HepG2 (cell line): ENCODE measurements around the gene DNASE1L2. TPM values are rescaled to one million over a fixed set of nuclear protein-coding genes. Genes with fewer than 3 reads are reported as not detected.

ENCODE experiments used
- ATAC-seq: fragments of 200-7000 bp; cut with Tn5 transposase; 3 replicates; pipeline ENCODE4 v1.9.1; 2020; ENCODE audit warnings: mild to moderate bottlenecking, moderate library complexity
- BruUV-seq: library from RNA; stranded (reverse); fragments of 400-500 nt; replicated peaks from 2 replicates; lab custom pipeline; 2021; lab: Mats Ljungman, UMichigan
- CTCF ChIA-PET: fragments of 300-600 bp; formaldehyde crosslinking; extraction: SDS; loops from one replicate; lab custom pipeline; 2021; ENCODE audit warnings: low total read pairs, inconsistent platforms, low intra/inter-chr PET ratio; lab: Yijun Ruan, JAX
- POLR2A ChIA-PET: fragments of 350-600 bp; sonication (Branson Sonifier 250); formaldehyde crosslinking; loops from one replicate; lab custom pipeline; 2020; ENCODE audit warnings: antibody characterized with exemption, inconsistent platforms; lab: Yijun Ruan, JAX
- DNase-seq: peaks from one replicate; pipeline ENCODE4 v3.0.0-alpha.2; 2015; ENCODE audit warnings: low spot score
- FAIRE-seq: peaks from 3 replicates; lab custom pipeline; 2011; peaks lifted over from hg19 to GRCh38; lab: Jason Lieb, UNC
- H2AFZ ChIP-seq: one replicate; pipeline ENCODE4 v1.6.1; 2011; ENCODE audit warnings: low read length, inconsistent platforms
- H3K27ac ChIP-seq: fragments of 300-600 bp; 3 replicates; pipeline ENCODE4 v1.8.0; 2011; ENCODE audit warnings: mixed run types, mild to moderate bottlenecking, mixed read lengths, low read length, inconsistent platforms; ENCODE audit not compliant: insufficient read depth; ENCODE audit errors: extremely low read length
- H3K27me3 ChIP-seq, 2 experiments: fragments of 200-600 bp in 1 of 2; 2 replicates in 1 of 2; 3 replicates in 1 of 2; pipeline versions ENCODE4 v1.6.0 to v1.8.0; 2011; ENCODE audit warnings: low read length in 2 of 2, mild to moderate bottlenecking in 2 of 2, moderate library complexity in 2 of 2, inconsistent platforms in 1 of 2; ENCODE audit not compliant: insufficient read depth in 2 of 2, control insufficient read depth in 1 of 2
- H3K36me3 ChIP-seq, 2 experiments: fragments of 200-600 bp in 1 of 2; replicated peaks in 1 of 2; 2 replicates in 1 of 2; 3 replicates in 1 of 2; pipeline versions ENCODE4 v1.5.1 to v1.8.0; 2011; ENCODE audit warnings: low read length in 2 of 2, inconsistent platforms in 1 of 2; ENCODE audit not compliant: insufficient read depth in 2 of 2, control insufficient read depth in 1 of 2
- H3K4me1 ChIP-seq: 2 replicates; pipeline ENCODE4 v1.5.1; 2012; ENCODE audit warnings: low read length, inconsistent platforms; ENCODE audit not compliant: insufficient read depth
- H3K4me2 ChIP-seq: 2 replicates; pipeline ENCODE4 v1.6.0; 2011; ENCODE audit warnings: low read depth, low read length, inconsistent platforms
- H3K4me3 ChIP-seq, 3 experiments: fragments of 200-600 bp in 1 of 3; sonication (generic), shearing (Covaris generic) in 1 of 3; replicated peaks in 1 of 3; 2 replicates each; pipeline ENCODE4 v1.5.1; 2011 to 2016; ENCODE audit warnings: low read length in 3 of 3, inconsistent platforms in 2 of 3, low read depth in 2 of 3, mild to moderate bottlenecking in 2 of 3, control low read depth in 1 of 3, mixed read lengths in 1 of 3; ENCODE audit not compliant: insufficient read depth in 1 of 3
- H3K79me2 ChIP-seq: one replicate; pipeline ENCODE4 v1.6.1; 2011; ENCODE audit warnings: low read length, inconsistent platforms; ENCODE audit not compliant: insufficient read depth
- H3K9ac ChIP-seq: 2 replicates; pipeline ENCODE4 v1.6.0; 2011; ENCODE audit warnings: mild to moderate bottlenecking, low read depth, low read length, inconsistent platforms; ENCODE audit not compliant: insufficient read depth
- H3K9me3 ChIP-seq: 2 replicates; pipeline ENCODE4 v1.5.1; 2012; ENCODE audit warnings: mild to moderate bottlenecking, low read length
- H4K20me1 ChIP-seq: 2 replicates; pipeline ENCODE4 v1.6.0; 2011; ENCODE audit warnings: inconsistent platforms, mild to moderate bottlenecking, low read length, moderate library complexity; ENCODE audit not compliant: insufficient read depth
- FOXK2 ChIP-seq: fragments of 450-650 bp; IDR thresholded peaks from 2 replicates; pipeline ENCODE4 v1.6.1; 2016
- GATAD1 ChIP-seq: IDR thresholded peaks from 2 replicates; pipeline ENCODE4 v1.6.1; 2016; ENCODE audit warnings: missing genetic modification reagents, missing compliant biosample characterization
- HMGA1 ChIP-seq: sonication (generic); formaldehyde crosslinking; conservative IDR thresholded peaks from 2 replicates; pipeline ENCODE4 v1.4.0; 2020; ENCODE audit warnings: missing genetic modification reagents
- KLF13 ChIP-seq: sonication (generic); formaldehyde crosslinking; IDR thresholded peaks from 2 replicates; pipeline ENCODE4 v1.4.0; 2020; ENCODE audit warnings: mild to moderate bottlenecking, missing genetic modification reagents
- NBN ChIP-seq: fragments of 450-650 bp; conservative IDR thresholded peaks from 2 replicates; pipeline ENCODE4 v1.6.1; 2017
- NFE2L2 ChIP-seq: fragments of 150-350 bp; IDR thresholded peaks from 2 replicates; pipeline ENCODE4 v1.6.1; 2014; ENCODE audit warnings: low read length
- PCBP1 ChIP-seq: fragments of 200-400 bp; formaldehyde crosslinking; IDR thresholded peaks from 2 replicates; pipeline ENCODE4 v1.6.1; 2017; ENCODE audit warnings: mild to moderate bottlenecking, low read depth, low read length, borderline replicate concordance
- PHF21A ChIP-seq: sonication (generic); formaldehyde crosslinking; IDR thresholded peaks from 2 replicates; pipeline ENCODE4 v1.5.0; 2020; ENCODE audit warnings: mild to moderate bottlenecking, missing genetic modification reagents
- POGZ ChIP-seq: sonication (generic); formaldehyde crosslinking; IDR thresholded peaks from 2 replicates; pipeline ENCODE4 v1.4.0; 2020; ENCODE audit warnings: mild to moderate bottlenecking, missing genetic modification reagents
- PRDM4 ChIP-seq: sonication (generic); formaldehyde crosslinking; IDR thresholded peaks from 2 replicates; pipeline ENCODE4 v1.9.0; 2021; ENCODE audit warnings: missing genetic modification reagents, borderline replicate concordance
- ZFP36L1 ChIP-seq: sonication (generic); formaldehyde crosslinking; IDR thresholded peaks from 2 replicates; pipeline ENCODE4 v1.8.0; 2022; ENCODE audit warnings: mild to moderate bottlenecking, missing genetic modification reagents, moderate library complexity
- ZNF160 ChIP-seq: sonication (generic); formaldehyde crosslinking; IDR thresholded peaks from 2 replicates; pipeline ENCODE4 v1.8.0; 2022; ENCODE audit warnings: mild to moderate bottlenecking, inconsistent platforms, missing genetic modification reagents
- ZNF207 ChIP-seq: fragments of 450-650 bp; IDR thresholded peaks from 2 replicates; pipeline ENCODE4 v1.6.1; 2016; ENCODE audit warnings: antibody characterized with exemption, borderline replicate concordance
- ZNF280B ChIP-seq: sonication (generic); formaldehyde crosslinking; IDR thresholded peaks from 2 replicates; pipeline ENCODE4 v1.5.0; 2020; ENCODE audit warnings: missing genetic modification reagents, mild to moderate bottlenecking, borderline replicate concordance
- ZNF292 ChIP-seq: sonication (generic); formaldehyde crosslinking; IDR thresholded peaks from 2 replicates; pipeline ENCODE4 v1.8.1; 2022; ENCODE audit warnings: mild to moderate bottlenecking, low read depth, missing genetic modification reagents, borderline replicate concordance
- ZNF576 ChIP-seq: sonication (generic); formaldehyde crosslinking; IDR thresholded peaks from 2 replicates; pipeline ENCODE4 v1.4.0; 2020; ENCODE audit warnings: mild to moderate bottlenecking, missing genetic modification reagents
- ZNF775 ChIP-seq: sonication (generic); formaldehyde crosslinking; IDR thresholded peaks from 2 replicates; pipeline ENCODE4 v1.4.0; 2020; ENCODE audit warnings: missing genetic modification reagents, mild to moderate bottlenecking, moderate library complexity, borderline replicate concordance
- WGBS: methylation state at CpG from one replicate; pipeline ENCODE4 v1.1.6; 2017; ENCODE audit warnings: low lambda C conversion rate; 5-methylcytosine and 5-hydroxymethylcytosine counted together
- in situ Hi-C: cut with HindIII; loops from 2 replicates; pipeline ENCODE4 v1.10.0; 2017; ENCODE audit warnings: low pct_unique_long_range_greater_than_20kb; ENCODE audit not compliant: extremely low pct_ligation_motif_present
- intact Hi-C: fragments of 100-400 bp; cut with micrococcal nuclease; formaldehyde crosslinking; loops from one replicate; pipeline ENCODE4 v1.10.0; 2022; ENCODE audit not compliant: unreplicated experiment
- polyA plus RNA-seq, 8 experiments: library from polyadenylated mRNA; depleted of rRNA in 3 of 8; stranded (reverse) in 7 of 8; unstranded in 1 of 8; fragments of >200 nt; fragmentation: Illumina TruSeq in 4 of 8; extraction: Trizol in 4 of 8; gene quantifications; 2 replicates each; pipeline versions ENCODE4 v1.2.1 to v1.2.3, GENCODE V29; 2011 to 2016; ENCODE audit warnings: low read depth in 4 of 8, missing spikeins in 1 of 8, mixed read lengths in 1 of 8; ENCODE audit not compliant: insufficient read depth in 1 of 8
- total RNA-seq, 5 experiments: library from RNA; depleted of rRNA; stranded (reverse); fragments of >200 nt; fragmentation: Illumina TruSeq; extraction: Trizol; gene quantifications; 2 replicates each; pipeline ENCODE4 v1.2.3, GENCODE V29; 2016; ENCODE audit warnings: low read depth in 1 of 5

The DNASE1L2 gene
- total and polyA plus RNA-seq, 2 of the 13 experiments (the other 11 are each of a cell fraction or from before 2014, with no cell fraction given), result 0.44 to 0.50 TPM

- no peak for TF ChIP-seq ZNF775 (CRISPR knock-in tag)
- no peak for TF ChIP-seq ZFP36L1
These were observed 26.3 kb upstream of the DNASE1L2 start (continued) for GRCh38 chr16:2210009-2210332.

GRCh38 chr16:2210386-2211365, 25.6 kb upstream of the DNASE1L2 start, which contains the start of gene BRICD5:
BRICD5 (minus strand) TSS chr16:2210863; CDS start chr16:2210833, 30 bp downstream.
- Histone ChIP-seq H4K20me1 (0 out of 2 replicates have a peak, but pooled peaks cover 3% of the 10 kb centered on the region), H3K27me3 (no peaks in the 10 kb centered on the region; a peak in 1 of 5 replicates), H3K36me3 (peaks cover 4 to 20% of the 10 kb centered on the region in 2 experiments; a peak in 4 of 5 replicates), H3K9me3 (no peaks in the 10 kb centered on the region), H3K27ac (peak within 1 kb of the TSS; percentile 59), H3K9ac (peak within 1 kb of the TSS; percentile 8; the same call in 1 of the 2 replicates), H3K4me3 (peak within 1 kb of the TSS in 1 of 3 experiments; percentile 30; a peak in 1 of 6 replicates), H2AFZ (no peak within 1 kb of the TSS), H3K79me2 (peaks cover 28% of the 10 kb centered on the region), H3K4me2 (peak within 1 kb of the TSS; percentile 63), H3K4me1 (peaks cover 52% of the 10 kb centered on the region)
- ATAC-seq (peak; percentile 32), FAIRE-seq (peak; percentile 63), DNase-seq (peak; percentile 76)
- 75% methylated on average over 3 of the region's 24 CpGs for WGBS
- POLR2A ChIA-PET, result interaction anchor here (1.3 to 1.4 kb wide), 3 partner anchors 16 to 56 kb away, joined by 3 to 6 read pairs (median 5); partner anchors contain the start of genes ECI1 and TRAF7
- in situ Hi-C loops (no loop called here), intact Hi-C loops (no loop called here)
- no TSS peak for BruUV-seq
- CTCF ChIA-PET, result no interaction called here
- TF ChIP-seq PHF21A (no peak; the same call in 1 of the 2 replicates), NBN (no peak), ZNF280B (CRISPR knock-in tag) (no peak), PRDM4 (no peak), NFE2L2 (no peak), ZNF576 (CRISPR knock-in tag) (0 out of 2 replicates have a peak, but pooled peaks have one; percentile 33), PCBP1 (no peak), FOXK2 (no peak), ZNF160 (CRISPR knock-in tag) (no peak), GATAD1 (no peak), ZNF207 (no peak), POGZ (no peak), HMGA1 (no peak), ZNF292 (peak; percentile 22; the same call in 1 of the 2 replicates), KLF13 (CRISPR knock-in tag) (0 out of 2 replicates have a peak, but pooled peaks have one; percentile 49)
